Measurements from ENCODE around the gene GAB1. TPM values are rescaled to one million over a fixed set of nuclear protein-coding genes. Genes with fewer than 3 reads are reported as not detected.

GAB1 gene
- total RNA-seq, 1 experiment from 2014 or later: 15.3 TPM

GRCh38 chr4:143382596-143382995 is 45.9 kb downstream of the GAB1 start:
- Histone ChIP-seq H3K9me3 (ENCODE audit: control insufficient read depth, low read depth, low read length) (no peaks in the 10 kb centered on the region), H3K4ac (ENCODE audit: low read depth, low read length) (no peak overlapping the region), H3K23me2 (ENCODE audit: insufficient read length, low read depth, low read length, poor library complexity, severe bottlenecking) (no peaks in the 10 kb centered on the region), H3K4me1 (ENCODE audit: insufficient read depth, low read length) (peaks cover 8% of the 10 kb centered on the region), H4K91ac (ENCODE audit: insufficient read length, low read depth, low read length) (no peak overlapping the region), H4K5ac (ENCODE audit: insufficient read length, low read depth, low read length) (no peak overlapping the region), H3K4me2 (ENCODE audit: insufficient read depth, insufficient read length, low read length) (no peak overlapping the region), H3K9ac (ENCODE audit: extremely low read depth, insufficient read length, low read length) (no peak overlapping the region), H2AK5ac (ENCODE audit: insufficient read length, low read length) (no peak overlapping the region), H2AFZ (ENCODE audit: low read length) (no peak overlapping the region), H3K23ac (ENCODE audit: insufficient read length, low read depth, low read length) (no peak overlapping the region), H4K8ac (replicated peaks; ENCODE audit: insufficient read length, low read depth, low read length) (no peak overlapping the region), H3K14ac (ENCODE audit: insufficient read depth, low read length) (no peak overlapping the region), H3K79me1 (ENCODE audit: insufficient read depth, low read depth, low read length, poor library complexity, severe bottlenecking) (no peaks in the 10 kb centered on the region), H2BK120ac (ENCODE audit: low read depth, low read length, poor library complexity, severe bottlenecking) (no peak overlapping the region), H2BK5ac (ENCODE audit: insufficient read length, low read length) (no peak overlapping the region), H2BK15ac (ENCODE audit: low read depth, low read length) (no peak overlapping the region), H3K27me3 (ENCODE audit: insufficient read depth, low read length) (no peaks in the 10 kb centered on the region), H2BK20ac (ENCODE audit: low read depth, low read length, poor library complexity, severe bottlenecking) (no peak overlapping the region), H3K18ac (ENCODE audit: insufficient read length, low read depth, low read length) (no peak overlapping the region), H3T11ph (ENCODE audit: low read length) (no peak overlapping the region), H4K20me1 (ENCODE audit: control insufficient read depth, insufficient read depth, insufficient read length) (no peaks in the 10 kb centered on the region), H3K56ac (ENCODE audit: insufficient read length, low read depth, low read length) (no peak overlapping the region), H3K27ac (ENCODE audit: insufficient read length, low read depth, low read length) (no peak overlapping the region), H3K79me2 (ENCODE audit: insufficient read depth, low read length) (no peaks in the 10 kb centered on the region), H2BK12ac (ENCODE audit: insufficient read length, low read depth, low read length) (no peak overlapping the region)
- no peak overlapping the region for H3K4me3 Mint-ChIP-seq
- WGBS (ENCODE audit: extremely low coverage, insufficient read length, low lambda C conversion rate): no CpG with 5 or more reads among the region's 4 CpGs
- H3K9me3 Mint-ChIP-seq: no peaks in the 10 kb centered on the region
- H3K27ac Mint-ChIP-seq: peak overlapping the region; percentile 8 to 52 (median 20); a peak in 5 of 7 replicates
- H3K36me3 Mint-ChIP-seq (ENCODE audit: insufficient read depth in 1 of 3, low read depth in 3 of 3): no peaks in the 10 kb centered on the region; a peak in 1 of 7 replicates
- no peak for TF ChIP-seq CTCF (conservative IDR thresholded peaks at IDR 0.05)
- H3K4me1 Mint-ChIP-seq: peaks cover 47 to 56% of the 10 kb centered on the region in 2 experiments
- no peak for DNase-seq
- H3K27me3 Mint-ChIP-seq (ENCODE audit: low read depth): no peaks in the 10 kb centered on the region
